HG02981 (cell line): ENCODE measurements around the gene NTRK1.

Experiments used
- ATAC-seq: cut with Tn5 transposase; IDR thresholded peaks from one replicate; pipeline ENCODE4 v1.9.1; 2021; ENCODE audit warnings: mild to moderate bottlenecking, moderate library complexity; ENCODE audit not compliant: unreplicated experiment

NTRK1 gene

GRCh38 chr1:156860628-156861423 is at the start of gene NTRK1:
TSS of gene NTRK1 (plus strand) at chr1:156860865. CDS start at chr1:156860935, 70 bp downstream.
- no peak for ATAC-seq

- no peak for ATAC-seq
These were observed 49.5 kb upstream of the NTRK1 start for GRCh38 chr1:156811168-156811567.

GRCh38 chr1:156812293-156812990 is 48.2 kb upstream of the NTRK1 start:
- no peak for ATAC-seq

GRCh38 chr1:156813298-156813697 is 47.4 kb upstream of the NTRK1 start:
- no peak for ATAC-seq

- ATAC-seq = no peak
These were observed 46.7 kb upstream of the NTRK1 start for GRCh38 chr1:156813750-156814570.

- no peak for ATAC-seq
These were observed 45.9 kb upstream of the NTRK1 start for GRCh38 chr1:156814571-156815260.

GRCh38 chr1:156815307-156815826 is 45.3 kb upstream of the NTRK1 start:
- no peak for ATAC-seq

GRCh38 chr1:156815961-156816422 is 44.7 kb upstream of the NTRK1 start:
- no peak for ATAC-seq

GRCh38 chr1:156816561-156817328 is 43.9 kb upstream of the NTRK1 start, which contains the start of gene SH2D2A:
TSS of gene SH2D2A (minus strand) at chr1:156816848. CDS start at chr1:156816708, 140 bp downstream.
- ATAC-seq = peak; percentile 86

GRCh38 chr1:156821801-156822200 is 38.9 kb upstream of the NTRK1 start:
- ATAC-seq = no peak

- ATAC-seq = no peak
These were observed 38.0 kb upstream of the NTRK1 start for GRCh38 chr1:156822680-156823079.

GRCh38 chr1:156823210-156823790 is 37.4 kb upstream of the NTRK1 start:
- no peak for ATAC-seq

GRCh38 chr1:156826630-156827029 is 34.0 kb upstream of the NTRK1 start:
- ATAC-seq = no peak

- ATAC-seq = no peak
These were observed 32.1 kb upstream of the NTRK1 start for GRCh38 chr1:156828400-156829124.

- no peak for ATAC-seq
These were observed 28.2 kb upstream of the NTRK1 start for GRCh38 chr1:156832434-156832833.

GRCh38 chr1:156833603-156834002 is 27.1 kb upstream of the NTRK1 start:
- ATAC-seq = no peak

GRCh38 chr1:156834322-156834721 is 26.3 kb upstream of the NTRK1 start:
- no peak for ATAC-seq

- ATAC-seq = no peak
These were observed 24.5 kb upstream of the NTRK1 start for GRCh38 chr1:156836041-156836654.
